ENCODE data around the gene DDN.

- TF ChIP-seq POLR2AphosphoS5 (IDR thresholded peaks at IDR 0.05) (no peak), CTCF (IDR thresholded peaks at IDR 0.05 in 8 of 11, conservative IDR thresholded peaks at IDR 0.05 in 3 of 11) (no peak), POLR2A (IDR thresholded peaks at IDR 0.05) (no peak)
Observed at GRCh38 chr12:48985901-48986300, 13.3 kb downstream of the DDN start.

Measured in spleen (tissue), 7 donors.